Bone marrow (tissue), 2 donors: ENCODE results near the gene NUFIP2.
A peak's percentile ranks its signal among the peaks of the same experiment; 100 is the strongest.
"Not testable (repeated sequence)": the region's sequence is repeated elsewhere in the genome, so short reads cannot be mapped to it uniquely, and the experiment has no call there.

Source experiments
- DNase-seq, 2 donors: peaks; one replicate each; lab custom pipeline; 2025; lab: John Stamatoyannopoulos, UW

The NUFIP2 gene

DNA sequence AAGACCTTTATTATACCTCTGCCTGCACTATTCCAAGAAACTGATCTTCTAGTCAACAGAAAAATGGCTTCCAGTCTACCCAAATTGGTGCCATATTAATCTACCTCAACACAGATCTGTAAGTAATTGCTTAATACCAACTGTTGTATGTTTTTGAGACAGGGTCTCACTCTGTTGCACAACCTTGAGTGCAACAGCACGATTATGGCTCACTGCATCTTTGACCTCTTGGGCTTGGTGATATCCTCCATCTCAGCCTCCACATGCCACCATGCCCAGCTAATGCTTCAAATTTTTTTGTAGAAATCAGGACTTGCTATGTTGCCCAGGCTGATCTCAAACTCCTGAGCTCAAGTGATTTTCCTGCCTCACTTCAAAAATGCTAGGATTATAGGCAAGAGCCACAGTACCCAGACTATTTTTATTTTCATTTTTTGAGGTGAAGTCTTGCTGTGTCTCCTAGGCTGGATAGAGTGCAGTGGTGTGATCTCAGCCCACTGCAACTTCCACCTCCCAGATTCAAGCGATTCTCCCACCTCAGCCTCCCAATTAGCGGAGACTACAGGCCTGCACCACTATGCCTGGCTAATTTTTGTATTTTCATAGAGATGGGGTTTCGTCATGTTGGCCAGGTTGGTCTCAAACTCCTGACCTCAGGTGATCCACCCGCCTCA lies 14.4 kb downstream of the NUFIP2 start:
- DNase-seq: no peak

GRCh38 chr17:29278692-29279091 lies 15.3 kb downstream of the NUFIP2 start:
- no peak for DNase-seq

GRCh38 chr17:29273924-29274323 lies 20.0 kb downstream of the NUFIP2 start:
- DNase-seq: no peak

DNA sequence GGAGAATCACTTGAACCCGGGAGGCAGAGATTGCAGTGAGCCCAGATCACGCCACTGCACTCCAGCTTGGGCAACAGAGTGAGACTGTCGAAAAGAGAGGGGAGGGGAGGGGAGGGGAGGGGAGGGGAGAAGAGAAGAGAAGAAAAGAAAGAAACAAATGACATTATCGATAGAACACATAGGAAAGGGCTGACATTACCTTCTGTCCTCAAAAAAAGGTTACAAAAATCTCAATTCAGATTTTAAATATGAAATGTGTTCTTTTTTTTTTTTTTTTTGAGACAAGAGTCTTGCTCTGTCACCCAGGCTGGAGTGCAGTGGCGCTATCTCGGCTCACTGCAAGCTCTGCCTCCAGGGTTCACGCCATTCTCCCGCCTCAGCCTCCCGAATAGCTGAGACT lies 22.0 kb downstream of the NUFIP2 start:
- not testable (repeated sequence) for DNase-seq

- DNase-seq: no peak
These were observed 30.0 kb downstream of the NUFIP2 start for GRCh38 chr17:29263916-29264315.

DNA sequence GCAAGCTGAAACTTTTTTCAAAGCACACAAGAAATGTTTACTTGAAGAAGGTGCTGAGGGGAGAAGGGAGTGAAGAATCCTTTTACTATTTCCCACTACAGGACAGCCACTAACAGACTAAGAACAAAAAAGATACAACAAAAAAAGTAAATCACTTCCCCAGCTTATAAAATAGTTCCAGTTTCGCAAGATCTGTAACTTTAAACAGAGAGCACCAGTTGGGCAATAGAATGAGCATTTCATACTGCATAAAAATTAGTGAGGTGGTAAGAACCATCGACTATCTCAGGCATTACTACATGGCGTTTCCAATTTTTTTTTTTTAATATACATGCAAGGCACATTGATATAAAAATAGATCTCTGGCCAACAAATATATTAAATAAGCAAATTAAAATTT lies 36.2 kb downstream of the NUFIP2 start:
- DNase-seq: no peak

DNA sequence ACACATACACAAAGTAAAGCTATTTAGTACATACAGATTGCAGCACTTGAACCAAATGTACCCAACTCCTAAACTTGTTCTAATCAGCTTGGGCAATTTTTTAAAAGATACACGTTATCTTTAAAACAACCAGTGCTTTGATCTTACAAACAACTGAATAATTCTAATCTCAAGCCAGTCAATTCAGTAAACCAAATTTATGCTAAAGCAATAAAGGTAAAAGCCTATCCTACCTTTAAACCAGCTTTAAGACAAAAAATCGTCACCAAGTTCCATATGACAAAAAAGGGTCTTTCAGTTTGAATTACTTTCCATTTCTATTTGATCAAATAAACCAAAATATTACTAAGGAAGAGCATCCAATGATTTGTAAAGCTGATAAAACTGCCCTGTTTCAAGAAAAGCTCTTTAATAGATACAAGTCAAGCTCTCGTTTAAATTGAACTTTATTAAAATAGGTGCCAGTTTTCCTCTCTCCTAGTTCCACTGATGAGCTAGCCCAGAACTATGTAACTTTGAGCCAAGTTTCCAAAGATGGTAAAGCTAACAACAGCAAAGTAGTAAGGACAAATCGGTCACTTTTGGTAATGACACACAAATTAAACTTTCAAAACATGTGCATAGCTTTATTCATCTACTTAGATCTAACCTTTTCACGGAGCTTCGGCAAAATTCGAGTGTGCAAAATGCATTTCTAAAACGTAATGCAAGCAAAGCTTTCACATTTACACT lies 37.0 kb downstream of the NUFIP2 start:
- DNase-seq: no peak

DNA sequence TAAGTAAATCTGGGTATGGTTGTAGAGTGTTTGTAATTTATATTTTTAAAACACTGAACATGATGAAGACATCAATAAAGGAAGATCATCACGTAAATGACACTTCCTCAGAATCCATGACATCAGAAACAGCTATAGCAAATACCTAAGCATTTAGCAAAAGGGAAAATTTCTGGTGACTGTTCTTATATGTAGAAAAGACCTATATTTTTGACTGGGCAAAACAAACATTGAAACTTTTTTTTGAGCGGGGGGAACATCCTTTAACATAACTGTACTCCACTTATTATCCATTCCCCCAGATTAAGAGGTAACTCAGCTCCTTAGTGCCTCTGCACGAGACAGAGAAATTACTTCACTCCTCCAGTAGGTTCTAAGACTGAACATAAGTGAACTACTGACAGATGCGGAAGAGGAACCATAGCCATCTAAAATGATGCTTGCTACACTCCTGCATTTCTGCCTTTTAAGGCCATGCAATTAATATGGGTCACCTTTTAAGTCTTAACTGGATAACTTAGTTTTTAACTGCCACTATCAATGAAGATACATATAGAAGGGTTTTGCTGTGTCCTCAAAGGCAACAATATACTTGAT lies 37.9 kb downstream of the NUFIP2 start:
- DNase-seq: no peak

GRCh38 chr17:29253037-29253436 lies 40.9 kb downstream of the NUFIP2 start:
- no peak for DNase-seq

DNA sequence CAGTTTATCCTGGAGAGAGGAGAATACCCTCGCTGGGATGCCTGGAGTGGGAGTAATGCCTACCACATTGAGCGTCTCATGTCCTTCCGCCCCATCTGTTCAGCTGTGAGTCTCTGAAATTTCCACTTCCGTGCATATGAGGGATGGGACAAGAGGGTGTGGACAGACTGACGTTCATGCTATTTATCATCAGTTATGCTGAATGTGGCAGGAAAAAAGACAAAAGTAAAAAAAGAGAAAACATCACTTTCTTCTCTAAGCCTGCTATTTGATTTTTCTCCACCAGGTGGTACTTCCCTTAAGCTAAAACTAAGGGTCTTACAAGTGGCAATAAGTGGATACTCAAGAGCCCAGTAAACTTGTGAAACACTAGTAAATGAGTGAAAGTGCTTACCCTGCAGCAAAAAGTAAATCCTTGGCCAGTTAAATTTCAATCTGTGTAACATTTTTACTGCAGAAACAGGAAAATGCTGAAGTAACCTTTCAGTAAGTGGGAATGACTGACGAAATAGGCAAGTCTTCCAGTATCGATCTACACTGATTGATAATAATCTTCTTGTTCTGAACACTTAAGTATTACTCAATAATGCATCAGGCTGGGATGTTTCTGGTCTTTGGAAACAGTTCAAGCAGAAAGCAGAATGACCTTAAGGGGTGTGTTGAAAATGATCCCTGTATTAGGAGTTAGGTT lies 41.7 kb downstream of the NUFIP2 start:
- peak in 1 of 2 donors; percentile 24 for DNase-seq

GRCh38 chr17:29251184-29251583 lies 42.8 kb downstream of the NUFIP2 start:
- DNase-seq: no peak

DNA sequence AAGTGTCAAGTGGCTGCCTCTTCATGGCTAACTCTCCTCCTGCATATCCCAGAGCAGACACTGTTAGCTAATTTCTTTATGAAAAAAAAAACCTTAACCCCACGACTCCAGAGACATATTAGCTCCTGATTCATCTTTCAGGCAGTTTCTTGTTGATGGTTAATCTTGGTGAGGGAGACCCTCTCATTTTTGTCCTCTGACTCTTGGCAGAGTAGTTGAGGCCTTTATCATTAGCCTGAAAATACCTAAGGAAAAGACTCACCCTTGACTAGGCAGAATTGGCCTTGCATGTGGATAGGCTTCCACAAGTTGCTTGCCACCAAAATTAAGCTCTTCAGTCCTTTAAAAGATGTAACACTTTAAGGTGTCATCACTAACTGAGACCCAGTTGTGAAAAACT lies 43.3 kb downstream of the NUFIP2 start:
- DNase-seq: no peak

GRCh38 chr17:29248845-29249244 lies 45.1 kb downstream of the NUFIP2 start:
- DNase-seq: no peak

DNA sequence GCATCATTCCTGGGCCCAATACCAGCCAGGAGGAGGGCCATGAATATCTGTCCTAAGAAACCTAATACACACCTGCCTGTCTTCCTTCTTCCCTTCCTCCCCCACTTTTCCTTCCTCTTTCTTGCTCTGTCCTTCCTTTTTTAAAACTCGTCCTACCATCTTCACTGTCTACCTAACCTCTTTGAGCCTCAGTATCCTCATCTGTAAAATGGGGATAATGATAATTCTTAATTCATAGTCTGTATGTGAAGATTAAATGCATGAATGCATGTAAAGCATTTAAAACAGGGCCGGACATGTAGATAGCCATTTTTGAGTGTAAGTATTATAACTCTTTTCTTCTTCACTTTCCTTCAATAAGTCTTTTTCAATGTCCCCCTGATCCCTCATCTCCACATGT lies 46.7 kb downstream of the NUFIP2 start:
- no peak for DNase-seq

GRCh38 chr17:29246628-29247027 lies 47.3 kb downstream of the NUFIP2 start, which contains the start of gene CRYBA1:
Gene CRYBA1 (plus strand): TSS chr17:29246859. CDS start chr17:29246864, 5 bp downstream.
- no peak for DNase-seq

DNA sequence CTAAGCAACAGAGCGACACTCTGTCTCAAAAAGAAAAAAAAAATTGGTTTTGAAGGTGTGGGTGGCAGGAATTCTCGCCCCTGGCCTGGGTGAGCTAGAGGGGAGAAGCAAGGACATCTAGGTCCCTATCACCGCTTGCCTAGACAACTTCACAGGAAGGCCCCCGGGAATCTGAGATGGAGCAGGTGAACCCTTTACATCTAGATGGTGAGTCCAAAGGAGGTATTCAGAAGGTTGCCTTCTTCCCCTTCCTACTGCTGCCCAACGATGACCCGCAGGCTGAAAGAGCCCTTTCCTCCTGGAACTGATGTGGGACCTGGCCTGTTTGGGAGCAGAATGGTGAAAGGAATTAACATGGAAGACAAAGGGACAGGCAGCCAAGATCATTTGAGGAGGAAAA lies 48.5 kb downstream of the NUFIP2 start:
- DNase-seq: no peak

DNA sequence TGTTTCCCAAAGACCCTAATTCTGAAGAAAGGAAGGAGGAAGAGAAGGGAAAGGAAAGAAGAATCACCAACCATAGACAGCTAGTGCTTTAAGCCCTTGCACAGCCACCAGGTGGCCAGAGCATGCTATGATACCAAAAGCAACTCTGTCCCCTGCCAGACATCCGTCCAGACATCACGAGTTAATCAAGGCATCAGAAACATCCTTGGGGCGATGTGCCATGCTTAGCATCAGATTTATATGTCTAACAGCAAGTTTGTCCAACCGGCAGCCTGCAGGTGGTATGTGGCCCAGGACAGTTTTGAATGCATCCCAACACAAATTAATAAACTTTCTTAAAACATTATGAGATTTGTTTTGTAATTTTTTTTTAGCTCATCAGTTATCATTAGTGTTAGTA lies 50.2 kb downstream of the NUFIP2 start:
- no peak for DNase-seq

DNA sequence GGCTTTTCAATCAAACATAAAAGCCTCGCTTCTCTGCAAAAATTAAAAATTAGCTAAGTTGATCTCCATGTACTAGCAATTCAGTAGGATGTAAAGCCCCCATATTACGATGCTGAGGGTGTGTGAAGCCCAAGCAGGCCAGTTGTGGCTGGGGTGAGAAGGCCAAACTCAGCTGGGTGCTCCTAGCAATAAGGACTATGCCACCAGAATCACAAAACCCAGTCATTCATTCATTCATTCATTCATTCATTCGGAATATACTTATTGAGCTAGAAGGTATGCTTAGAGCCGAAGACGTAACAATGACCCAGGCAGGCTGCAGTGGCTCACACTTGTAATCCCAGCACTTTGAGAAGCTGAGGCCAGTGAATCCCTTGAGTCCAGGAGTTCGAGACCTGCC lies 51.2 kb downstream of the NUFIP2 start:
- no peak for DNase-seq

GRCh38 chr17:29242051-29242450 lies 51.9 kb downstream of the NUFIP2 start:
- no peak for DNase-seq

DNA sequence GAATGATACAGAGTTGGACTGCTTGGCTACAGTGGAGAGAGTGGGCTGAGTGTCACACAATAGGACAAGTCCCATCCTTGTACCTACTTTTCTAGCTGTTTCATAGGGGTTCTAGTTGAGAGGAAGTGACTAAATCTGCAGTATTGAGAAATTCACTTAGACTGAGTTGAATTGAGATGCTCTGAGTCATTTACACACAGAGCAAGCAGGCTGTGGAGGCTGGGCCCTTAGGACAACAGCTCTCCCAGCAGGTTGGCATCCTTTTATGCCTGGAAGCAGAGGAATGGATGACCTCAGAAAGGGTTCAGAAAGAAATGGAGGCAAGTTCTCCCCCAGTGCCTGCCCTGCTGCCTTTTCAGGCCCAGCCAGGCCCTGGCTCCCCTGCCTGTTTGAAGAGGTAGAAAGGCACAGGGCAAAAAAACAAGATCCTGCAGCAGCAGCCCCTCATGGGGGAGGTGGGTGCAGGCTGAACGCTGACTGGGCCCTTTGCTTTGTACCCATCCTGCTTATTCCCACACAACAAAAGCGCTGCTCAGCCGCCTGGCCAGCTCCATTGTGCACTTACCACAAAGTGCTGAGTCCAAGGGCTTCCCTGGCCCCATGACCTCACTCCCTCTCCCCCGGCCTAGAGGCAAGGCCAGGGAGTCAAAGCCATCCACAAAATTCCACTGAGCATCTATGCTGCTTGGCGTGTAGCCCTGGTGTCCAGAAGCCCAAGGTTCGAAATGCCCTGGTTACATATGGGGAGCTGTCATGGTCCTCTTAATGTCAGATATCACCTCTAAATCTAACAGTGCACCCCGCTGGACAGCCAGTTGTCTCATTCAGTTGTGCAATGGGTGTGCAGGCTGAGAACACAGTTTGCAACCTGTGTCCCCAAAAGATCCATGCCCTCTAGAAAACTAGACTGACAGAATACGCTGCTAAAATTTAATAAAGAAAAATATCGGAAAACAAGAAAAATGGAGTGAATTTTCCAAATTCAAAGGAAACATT lies 52.7 kb downstream of the NUFIP2 start:
- peak in 1 of 2 donors; percentile 57 for DNase-seq

- no peak for DNase-seq
These were observed 53.5 kb downstream of the NUFIP2 start for GRCh38 chr17:29240477-29240876.
